8988T (cell line): ENCODE measurements around the gene PDGFD.

ENCODE experiments used
- DNase-seq: peaks from one replicate; pipeline ENCODE4 v3.0.0; 2011

PDGFD gene

DNA sequence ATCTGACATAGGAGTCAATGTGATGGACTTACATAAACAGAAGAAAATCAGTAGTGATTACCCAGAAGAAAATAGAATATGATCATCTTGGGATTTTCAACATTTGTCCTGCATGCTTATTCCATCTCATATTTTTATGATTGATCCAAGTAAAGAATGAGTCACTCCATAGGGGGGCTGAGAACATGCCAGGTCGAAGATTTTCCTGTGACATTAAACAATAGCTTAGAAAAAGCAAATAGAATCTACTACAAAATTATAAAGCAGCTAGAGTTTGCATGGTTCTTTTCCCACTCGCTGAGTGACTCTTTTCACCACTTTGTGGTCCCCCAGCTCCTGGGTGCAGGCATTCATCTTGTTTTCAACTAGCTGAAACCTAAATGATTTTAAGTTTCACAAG is 71.2 kb downstream of the PDGFD start:
- DNase-seq, result no peak

DNA sequence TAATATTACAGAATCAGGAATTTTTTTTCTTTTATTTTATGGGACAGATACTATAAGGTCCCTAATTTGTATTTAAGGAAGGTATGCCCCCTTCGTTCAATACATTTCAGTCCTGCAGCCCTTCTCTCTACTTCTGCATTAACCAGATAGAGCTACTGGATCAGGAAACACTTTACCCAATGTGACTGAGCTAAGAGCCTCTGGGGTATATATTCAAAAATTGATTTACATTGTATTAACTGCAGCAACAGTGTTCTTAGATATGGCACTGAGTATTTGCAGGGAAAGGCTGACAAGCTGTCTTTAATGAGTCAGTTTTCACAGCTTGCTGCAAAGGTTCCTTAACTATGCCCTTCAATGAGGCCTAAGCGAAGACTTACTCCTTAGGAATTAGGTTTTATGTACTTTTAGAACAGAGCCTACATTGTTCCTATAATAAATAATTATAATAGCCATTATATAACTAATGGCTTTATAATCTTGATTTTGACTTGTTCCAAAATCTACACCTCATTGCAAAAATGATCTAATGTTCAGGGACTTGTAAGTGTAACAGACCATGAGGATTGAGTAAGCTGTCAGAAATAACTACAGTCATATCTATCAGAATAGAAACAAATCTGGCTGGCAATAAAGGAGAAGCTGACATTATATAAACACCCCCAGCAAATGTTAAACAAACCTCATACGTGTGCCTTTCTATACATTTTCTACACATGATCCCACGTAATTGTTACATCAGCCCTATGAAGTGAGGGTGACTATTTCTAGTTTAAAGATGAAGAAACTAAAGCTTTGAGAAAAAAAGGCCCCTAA is 72.5 kb downstream of the PDGFD start:
- DNase-seq, result no peak

DNA sequence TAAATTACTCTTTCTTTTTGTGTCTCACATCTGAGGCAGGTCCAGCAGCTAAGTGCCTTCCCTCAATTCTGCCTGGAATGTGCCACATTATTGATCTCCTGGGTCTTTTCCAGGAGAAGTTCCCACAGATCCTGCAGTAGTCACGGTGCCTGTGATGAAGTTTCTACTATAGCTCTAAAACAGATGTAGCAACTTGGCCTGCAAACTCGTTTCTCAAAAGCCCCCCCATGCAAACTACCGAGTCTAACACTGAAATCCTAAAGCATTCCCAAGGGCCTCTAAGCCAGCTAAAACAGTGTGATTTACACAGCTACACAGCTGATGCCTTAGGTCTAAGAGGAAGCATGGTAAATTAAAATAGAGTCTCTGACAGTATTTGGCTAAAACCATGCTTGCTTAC is 73.2 kb downstream of the PDGFD start:
- no peak for DNase-seq

DNA sequence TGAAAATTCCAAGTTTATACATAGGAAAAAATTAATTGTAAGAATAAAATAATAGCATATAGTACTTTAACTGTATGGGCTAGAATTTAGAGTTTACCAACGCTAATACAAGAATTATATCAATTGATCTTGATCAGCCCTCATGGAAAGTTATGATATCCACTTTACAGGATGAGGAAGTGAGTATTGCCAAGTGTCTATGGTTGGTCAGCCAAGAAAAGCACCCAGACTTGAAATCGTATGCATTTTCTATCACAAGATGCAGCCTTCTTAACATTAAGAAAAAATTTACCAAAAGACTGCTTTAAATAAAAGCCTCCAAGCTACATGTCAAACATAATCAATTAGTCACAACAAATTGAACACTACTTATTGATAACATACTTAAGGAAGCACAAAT is 74.5 kb downstream of the PDGFD start:
- DNase-seq, result no peak

DNA sequence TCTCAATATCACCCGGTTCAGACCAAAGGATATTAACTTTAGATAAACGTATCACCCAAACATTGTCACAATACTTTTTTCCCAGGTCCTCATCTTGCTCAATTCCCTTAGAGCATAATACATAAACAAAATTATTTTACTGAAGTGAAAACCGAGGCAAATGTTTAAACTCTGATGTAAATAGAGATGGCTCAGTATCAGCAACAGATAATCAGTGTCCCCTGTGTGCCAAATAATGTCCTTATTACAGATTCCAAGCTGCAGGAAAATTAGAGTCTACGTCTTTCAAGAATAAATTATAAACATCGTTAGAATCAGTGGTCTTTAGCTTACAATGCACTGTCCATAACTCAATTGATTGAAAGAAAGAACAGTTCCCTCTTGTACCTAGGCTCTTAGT is 77.3 kb downstream of the PDGFD start:
- DNase-seq, result no peak

DNA sequence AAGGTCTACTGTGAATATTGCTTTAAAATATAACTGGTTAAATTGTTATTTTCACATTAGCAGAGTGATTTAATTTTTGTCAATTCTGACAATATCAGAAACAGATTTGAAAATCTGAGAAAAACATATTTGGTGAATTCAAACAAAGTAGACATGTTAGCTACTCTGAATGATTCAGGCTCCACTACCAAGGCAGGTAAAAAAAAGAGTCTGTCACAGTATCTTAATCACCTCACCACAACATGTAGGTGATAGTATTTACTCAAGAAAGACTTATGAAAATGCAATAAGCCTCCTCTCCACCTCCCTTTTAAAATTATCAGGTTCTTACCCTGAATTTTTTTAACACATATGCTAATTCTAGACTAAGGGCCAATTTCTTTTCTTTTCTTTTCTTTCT is 85.0 kb downstream of the PDGFD start:
- DNase-seq, result no peak

DNA sequence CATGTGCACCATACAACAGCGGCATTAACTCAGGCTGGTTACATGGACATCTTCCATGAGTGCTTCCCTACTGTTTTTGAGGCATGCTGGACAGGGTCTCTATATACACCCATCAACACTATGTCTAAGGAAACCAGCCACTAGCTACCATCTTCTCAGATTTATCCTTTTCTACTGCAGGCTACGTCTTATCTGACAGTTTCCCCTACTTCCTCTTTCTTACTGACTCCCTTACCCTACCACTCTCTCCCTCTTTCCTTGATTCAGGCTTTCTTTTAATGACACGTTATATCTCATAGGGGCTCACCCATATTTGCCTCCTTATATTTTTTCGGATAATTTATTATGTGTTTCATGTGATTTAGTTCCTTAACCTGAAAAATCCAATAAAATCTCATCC is 85.7 kb downstream of the PDGFD start:
- DNase-seq, result no peak

DNA sequence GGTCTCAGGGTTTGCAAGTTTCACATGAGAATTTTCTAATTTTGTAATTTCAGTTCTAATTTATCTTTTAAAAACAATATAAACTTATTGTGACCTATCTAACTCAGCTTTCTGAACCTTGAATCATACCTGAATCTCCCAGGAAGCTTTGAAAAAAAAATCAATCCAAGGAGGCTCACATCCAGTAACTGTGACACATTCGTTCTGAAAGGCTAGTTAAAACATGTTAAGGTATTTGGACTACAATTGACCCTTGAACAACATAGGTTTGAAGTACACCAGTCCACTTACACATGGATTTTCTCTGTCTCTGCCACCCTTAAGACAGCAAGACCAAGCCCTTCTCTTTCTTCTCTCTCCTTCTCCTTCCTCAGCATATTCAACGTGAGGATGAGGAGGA is 87.5 kb downstream of the PDGFD start:
- DNase-seq, result no peak

DNA sequence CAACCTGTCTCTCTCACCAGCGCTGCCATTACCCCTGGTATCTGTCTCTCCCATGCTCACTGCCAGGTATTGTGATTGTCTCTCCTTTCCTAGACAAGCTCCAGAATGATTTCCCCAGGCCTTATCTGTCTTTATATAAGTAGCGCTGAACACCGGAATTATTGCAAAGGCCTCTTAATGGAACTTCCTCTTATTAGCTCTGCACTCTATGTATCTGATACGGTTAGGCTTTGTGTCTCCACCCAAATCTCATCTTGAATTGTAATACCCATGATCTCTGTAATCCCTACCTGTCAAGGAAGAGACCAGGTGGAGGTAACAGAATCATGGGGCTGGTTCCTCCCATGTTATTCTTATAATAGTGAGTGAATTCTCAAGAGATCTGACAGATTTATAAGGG is 88.2 kb downstream of the PDGFD start:
- DNase-seq, result no peak

DNA sequence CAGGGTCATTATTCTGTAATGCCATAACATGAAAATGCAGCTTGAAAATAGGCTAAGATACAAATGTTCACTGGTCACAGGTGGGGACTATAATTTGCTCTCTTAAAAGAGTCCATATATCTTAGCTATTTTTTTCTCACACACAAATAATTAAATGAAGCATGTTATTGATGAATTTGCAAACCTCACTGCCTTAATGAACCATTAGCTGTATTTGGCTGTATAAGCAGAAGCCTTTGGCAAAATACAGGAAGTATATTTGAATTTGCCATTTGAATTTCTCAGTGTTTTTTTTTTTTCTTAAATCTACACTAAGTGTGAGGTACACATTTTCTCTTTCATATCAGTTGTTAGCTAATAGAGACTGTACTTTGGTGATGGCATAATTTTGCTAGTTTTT is 88.9 kb downstream of the PDGFD start:
- DNase-seq, result no peak

DNA sequence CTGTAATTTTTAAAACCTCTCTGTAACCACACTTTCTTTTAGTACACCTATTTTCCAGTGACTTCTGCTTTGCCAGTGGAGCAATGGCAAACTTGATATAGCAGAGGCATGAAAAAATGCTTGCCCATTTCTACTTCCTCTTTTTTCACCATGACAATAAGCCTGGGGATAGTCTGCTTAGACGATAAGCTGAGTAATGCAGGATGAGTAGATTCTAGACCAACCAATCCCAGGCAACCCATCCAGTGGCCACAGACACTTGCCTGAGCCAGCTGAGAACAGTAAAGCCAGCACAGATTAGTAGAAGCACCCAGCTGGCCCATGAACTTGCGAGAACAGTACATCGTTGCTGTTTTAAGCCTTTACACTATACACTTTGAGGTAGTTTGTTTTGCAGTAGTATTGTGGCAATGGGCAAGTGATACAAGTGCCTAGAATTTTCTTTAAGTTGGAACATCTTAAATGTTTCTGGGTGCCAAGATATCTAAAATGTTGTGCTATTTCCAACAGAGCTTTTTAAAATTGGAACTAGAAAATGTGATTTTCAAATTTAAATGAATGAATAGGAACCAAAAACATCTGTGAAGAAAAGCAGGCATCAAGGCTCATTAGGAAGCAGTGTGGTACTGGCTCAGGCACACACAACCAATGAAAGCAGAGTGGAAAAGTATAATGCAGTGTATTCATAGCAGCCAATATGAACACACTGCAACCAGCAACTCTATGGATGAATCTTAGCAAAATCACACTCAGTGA is 89.8 kb downstream of the PDGFD start:
- DNase-seq, result no peak

DNA sequence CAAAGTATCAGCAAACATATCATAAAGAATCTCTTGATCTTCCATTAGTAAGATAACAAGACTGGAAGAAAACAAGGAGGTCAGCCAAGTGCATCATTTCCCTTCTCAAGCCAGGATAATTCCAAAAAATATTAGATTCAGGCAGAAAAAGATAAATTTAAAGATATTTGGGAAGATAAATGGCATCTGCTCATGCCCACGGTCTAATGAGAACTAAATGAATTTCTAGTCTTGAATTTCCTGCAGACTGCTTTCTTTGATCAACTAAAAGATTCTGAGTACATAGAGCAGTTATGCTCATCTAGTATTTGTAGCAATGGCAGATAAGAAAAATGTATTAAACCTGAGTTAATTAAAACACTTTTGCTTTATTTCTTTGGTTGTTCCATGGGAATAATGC is 96.4 kb downstream of the PDGFD start:
- DNase-seq, result no peak

DNA sequence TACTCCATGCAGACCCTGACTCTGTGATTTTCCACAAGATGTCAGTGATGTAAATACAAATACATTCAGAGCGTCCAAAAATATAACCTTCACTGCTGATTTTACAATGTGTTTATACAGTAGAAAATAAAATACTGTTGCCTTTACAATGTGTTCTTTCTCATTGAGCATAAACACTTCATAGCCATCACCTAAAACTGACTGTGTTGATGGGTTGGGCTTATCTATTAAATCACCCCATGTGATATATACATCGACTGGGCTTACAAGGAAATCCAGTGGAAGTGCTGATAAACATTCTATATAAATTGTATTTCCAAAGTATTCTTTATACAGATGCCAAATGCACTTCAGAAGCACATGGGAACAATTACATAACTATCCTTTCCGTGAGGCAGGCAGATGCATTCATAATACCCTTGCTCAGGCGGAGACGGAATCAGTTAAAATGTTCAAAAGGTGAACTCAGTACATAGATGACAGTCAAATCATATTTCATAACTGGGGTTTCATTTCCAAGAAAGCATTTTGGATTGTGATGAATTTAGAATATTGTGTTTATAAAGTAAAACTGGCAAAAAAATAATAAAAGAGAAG is 99.8 kb downstream of the PDGFD start:
- DNase-seq, result no peak

DNA sequence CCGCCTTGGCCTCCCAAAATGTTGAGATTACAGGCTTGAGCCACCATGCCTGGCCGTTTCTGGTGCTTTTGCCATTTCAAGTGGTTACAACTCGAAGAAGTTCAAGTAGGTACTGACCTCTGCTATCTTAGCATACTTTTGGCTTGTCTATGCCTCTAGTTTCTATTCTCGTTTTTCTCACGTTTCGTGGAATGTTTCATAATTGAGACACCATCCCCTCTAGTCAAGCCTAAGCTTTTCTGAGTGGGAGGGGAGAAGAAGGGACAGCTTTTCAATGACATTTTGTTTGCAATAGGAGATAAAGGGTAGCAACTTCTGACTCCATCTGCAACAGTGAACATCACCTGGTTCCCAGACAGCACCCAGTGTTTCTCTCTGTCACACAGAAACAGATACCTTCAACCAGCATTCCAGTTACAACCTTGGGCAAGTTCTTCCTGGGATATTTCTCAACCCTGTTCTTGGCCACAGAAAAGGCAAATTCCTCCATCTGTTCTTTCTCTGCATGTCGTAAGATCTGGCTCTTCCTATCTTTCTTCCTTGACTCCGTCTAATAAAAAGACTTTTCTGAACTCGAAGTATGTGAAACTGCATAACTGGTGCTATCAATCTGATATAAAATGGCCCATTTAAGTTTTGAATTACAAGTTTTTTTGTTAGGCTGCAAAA is 102.0 kb downstream of the PDGFD start:
- DNase-seq, result no peak

DNA sequence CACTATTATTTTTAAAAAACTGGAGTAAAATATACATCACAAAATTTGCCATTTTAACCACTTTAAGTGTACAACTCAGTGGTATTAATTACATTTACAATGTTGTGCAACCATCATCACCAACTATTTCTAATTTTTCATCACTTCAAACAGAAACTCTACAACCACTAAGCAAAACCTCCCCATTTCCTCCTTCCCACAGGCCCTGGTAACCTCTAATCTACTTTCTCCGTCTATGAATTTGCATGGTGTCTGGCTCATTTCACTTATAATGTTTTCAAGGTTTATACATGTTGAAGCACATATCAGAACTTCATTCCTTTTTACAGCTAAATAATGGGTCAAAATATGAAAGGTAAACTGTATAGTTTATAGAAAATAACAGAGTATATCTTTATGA is 103.1 kb downstream of the PDGFD start:
- no peak for DNase-seq

DNA sequence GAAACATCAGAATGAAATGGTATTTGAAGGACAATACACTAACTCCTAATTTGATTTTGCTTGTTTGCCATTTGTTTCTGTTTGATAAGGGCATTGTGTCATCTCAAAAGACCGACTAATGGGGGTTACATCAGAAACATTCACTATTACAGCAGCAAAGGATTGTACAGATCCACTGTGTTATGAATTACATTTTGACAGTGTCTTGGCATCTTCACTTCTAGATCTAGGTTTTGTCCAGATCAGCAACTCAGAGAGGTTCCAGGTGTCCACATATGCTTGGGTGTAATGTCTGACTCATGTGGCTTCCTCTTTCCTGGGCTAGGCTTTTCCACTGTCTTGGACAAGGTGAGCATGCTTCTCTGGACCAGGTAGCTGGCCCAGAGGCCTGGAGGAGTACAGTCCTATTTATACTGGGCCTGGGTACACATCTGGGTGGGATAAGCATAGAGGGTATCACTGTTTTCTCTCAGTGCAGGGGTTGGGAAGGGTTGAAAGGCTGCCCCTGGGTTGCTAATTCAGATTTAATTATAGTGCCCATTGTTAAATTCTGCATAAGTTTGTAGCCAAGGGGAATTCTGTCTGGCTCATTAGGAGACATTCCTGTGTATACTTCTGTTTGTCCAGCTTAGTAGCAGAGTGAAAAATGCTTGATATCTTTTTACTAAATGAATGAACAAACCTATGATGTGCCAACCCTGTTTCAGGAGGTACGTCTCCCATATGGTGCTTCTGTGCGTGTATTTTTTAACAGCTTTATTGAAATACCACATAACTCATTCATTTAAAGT is 103.7 kb downstream of the PDGFD start:
- no peak for DNase-seq

DNA sequence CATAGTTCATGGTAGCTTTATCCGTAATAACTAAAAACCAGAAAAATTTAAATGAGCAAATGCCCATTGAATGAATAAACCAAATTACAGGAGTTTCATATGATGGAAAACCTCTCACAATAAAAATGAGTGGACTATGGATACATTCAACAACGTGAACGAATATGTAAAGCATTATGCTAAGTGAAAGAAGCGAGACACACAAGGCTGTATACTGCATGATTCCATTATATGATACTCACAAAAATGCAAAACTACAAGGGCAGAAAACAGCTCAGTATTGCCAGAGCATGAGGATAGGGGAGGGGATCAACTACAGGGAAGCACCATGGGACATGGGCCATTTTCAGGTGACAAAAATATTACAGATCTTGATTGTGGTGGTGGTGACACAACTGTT is 105.3 kb downstream of the PDGFD start:
- no peak for DNase-seq

DNA sequence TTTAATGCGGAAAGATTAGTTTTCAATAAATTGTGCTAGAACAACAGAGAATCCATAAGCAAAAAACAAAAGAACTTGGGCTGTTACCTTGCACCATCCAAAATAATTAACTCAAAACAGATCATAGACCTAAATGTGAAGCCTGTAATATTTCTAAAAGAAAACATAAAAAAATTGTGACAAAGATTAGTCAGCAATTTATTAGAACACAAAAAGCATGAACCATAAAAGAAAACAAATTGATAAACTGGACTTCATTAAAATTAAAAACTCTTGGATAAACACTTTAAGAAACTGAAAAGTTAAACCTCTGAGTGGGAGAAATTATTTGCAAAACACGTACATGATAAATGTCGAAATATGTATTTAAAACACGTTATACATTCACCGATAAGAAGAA is 106.0 kb downstream of the PDGFD start:
- no peak for DNase-seq

DNA sequence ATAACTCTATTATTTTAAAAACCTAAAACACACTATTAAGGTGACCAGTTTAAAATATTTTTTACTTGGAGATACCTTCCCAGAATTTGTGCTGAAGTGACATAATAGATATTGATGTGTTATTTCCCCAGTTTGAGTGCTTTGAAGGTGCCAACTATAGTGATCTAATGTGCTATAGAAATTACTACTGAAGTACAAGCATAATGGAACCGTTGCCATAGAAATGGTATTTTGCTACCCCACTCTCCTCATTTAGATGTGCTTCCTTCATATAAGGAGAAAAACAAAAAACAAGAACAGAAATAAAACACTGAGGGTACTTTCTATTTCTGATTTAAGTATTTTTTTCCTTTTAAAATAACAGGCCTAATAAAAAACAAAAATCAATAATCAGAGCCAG is 108.4 kb downstream of the PDGFD start:
- DNase-seq, result no peak

DNA sequence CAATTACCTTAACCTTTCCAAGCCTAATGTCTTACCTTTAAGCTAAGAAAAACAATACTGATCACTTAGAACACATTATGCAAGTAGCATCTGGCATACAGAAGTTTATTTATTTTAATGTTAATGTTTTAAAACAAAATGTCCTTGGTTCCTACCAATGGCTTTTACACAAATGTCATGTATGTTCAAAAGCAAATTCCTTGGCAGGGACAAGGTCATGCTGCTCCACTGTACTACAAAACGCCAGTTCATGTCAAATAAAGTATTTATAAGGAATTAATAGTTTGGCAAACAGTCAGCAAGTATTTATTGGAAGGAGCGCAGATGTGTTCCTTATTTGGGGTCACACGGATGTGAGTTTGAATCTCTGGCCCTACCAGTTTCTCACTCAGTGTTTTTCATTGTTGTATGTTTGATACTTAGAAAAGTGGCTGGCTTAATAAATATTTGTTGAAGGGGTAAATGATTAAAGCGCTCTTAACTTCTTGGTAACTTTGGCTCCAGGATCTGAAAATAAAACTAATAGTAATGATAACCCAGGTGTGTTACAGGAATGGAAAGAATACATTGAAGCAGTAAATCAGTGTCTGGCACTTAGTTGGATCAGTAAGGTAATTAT is 108.9 kb downstream of the PDGFD start:
- no peak for DNase-seq

DNA sequence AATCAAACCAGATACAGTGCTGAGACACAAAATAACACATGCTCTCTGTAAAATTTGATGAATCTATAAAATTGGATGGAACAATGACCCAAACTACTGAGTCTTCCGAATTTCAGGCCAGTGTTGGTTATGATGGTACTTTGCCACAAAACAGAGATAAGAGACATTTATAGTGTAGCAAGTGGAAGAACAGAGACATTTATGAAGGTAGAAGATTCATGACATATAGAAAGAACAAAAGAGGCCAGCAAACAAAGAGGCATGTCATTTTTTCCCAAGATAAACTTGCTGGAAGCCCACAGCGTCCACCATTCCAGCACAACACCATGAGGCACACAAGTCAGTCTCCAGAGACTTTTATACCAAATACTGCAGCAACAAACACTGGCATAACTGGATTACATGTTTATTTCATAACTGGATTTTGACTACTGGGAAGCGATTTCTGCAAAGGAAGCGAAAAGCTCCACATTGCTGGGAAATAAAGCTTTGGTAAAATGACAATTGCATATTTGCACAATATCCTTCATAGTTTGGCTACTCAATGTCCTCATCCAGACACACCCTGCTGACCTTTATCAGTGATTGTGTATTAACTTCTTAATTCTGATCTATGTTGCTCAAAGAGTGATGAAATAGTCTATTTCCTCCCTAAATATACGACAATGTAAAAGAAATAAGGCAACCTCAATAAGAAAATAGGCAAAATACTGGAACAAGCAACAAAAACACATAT is 110.0 kb downstream of the PDGFD start:
- no peak for DNase-seq

DNA sequence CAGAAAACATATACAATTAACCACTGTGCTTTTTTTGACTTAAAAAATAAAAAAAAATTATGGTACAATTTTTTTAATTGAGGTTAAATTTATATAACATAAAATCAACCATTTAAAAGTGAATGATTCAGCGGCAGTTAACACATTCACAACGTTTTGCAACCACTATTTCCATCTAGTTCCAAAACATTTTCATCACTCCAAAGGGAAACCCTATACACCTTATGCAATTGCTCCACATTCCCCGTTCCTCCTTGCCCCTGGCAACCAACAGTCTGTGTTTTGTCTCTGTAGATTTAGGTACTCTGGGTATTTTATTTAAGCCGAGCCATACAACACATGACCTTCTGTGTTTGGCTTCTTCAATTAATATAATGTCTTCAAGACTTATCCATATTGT is 112.2 kb downstream of the PDGFD start:
- no peak for DNase-seq
